Stimulated activated CD4-positive, alpha-beta T cell treated with anti-CD3 and anti-CD28 coated beads, Interleukin-4, amount 100 ng/mL, for 1 hour (primary cell): ENCODE measurements around the gene AP2B1.

Source experiments
- DNase-seq: peaks from one replicate; pipeline ENCODE4 v3.0.0-alpha.2; 2020

Gene AP2B1

DNA sequence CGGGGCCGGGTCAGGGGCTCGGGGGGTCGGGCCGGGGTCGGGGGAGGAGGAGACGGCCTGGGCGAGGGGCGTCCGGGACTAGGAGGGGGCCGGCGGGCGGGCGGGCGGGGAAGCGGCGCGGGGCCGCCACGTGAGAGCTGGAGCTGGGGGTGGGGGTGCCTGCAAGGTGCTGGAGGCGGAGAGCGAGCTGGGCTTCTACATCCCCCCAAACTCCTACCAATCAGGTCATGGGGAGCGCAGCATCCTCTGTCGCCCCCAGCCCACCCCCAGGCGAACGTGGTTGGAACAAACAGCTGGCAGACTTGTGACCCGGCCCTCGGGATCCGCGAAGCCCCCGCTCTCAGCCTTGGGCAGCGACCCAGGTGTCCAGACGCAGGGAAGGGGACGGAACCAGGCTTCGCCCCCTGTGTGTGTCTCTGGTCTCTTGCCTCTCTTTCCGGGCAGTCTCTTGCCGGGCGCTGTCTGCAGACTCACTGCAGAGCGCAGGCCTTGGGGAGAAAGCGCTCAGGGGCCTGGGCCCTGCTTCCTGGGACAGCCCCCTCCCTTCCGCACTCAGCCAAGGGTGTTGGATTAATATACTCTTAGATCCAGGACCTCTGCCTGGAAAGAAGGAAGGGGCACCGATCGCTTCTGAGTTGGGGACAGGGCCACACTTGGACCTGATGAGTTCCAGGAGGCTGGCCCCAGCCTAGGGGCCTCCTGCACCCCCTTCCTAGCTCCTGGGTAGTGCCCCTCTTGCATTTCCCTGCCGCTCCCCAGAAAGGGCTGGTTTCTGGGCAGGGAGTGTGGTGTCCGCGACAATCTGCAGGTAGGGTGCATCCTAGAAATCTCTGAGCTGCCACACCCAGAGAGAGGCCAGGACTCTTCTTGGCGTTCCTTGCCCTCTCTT is 145.0 kb downstream of the AP2B1 start:
- DNase-seq: no peak

DNA sequence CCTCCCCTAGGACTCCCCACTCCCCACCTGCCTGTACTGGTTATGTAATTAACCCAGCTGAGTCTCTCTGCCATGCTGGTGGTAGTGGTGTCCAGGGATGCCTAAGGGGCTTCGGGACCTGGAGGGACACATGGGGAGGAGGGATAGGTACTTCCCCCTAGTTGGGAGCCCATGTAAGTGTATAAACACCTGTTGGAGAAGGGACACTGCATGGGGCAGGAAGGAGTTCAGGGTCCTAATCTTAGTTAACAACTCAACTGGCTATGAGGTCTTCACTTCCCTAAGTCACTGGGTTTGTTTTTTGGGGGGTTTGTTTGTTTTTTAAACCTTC is 145.6 kb downstream of the AP2B1 start:
- no peak for DNase-seq

DNA sequence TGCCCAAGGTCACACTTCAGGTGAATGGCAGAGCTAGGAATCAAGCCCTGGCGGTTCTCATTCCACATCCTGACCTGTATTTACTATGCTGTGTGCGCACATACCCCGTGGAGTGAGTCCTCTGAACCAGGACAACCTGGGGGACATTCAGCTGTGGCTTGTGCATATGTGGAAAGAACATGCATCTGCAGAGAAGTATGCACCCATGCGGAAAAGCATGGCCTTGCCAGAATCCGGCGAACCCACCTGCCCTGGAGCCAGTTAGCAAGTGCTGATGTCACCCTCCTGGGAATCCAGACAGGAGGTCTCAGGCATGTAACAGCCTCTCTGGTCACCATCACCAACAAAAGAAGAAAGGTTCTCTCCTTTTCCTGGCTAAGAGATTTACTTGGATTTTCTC is 146.2 kb downstream of the AP2B1 start:
- DNase-seq: no peak

DNA sequence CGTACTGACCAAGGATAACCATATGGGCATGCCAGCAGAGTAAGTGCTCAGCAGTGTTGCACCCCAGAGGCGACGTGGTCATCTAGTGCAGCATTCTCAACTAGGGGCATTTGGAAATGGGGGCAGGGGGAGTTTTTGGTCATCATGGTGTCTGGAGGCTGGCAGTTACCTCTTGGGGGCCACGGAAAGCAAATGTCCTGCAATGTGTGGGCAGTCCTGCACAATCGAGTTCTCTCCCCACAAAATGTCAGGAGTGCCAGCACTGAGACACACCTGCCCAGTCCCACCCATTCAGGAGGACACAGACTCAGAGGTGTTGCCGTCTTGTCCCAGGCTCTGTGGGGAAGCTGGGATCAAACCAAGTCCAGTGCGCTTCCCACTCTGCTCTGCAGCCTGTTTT is 147.3 kb downstream of the AP2B1 start:
- DNase-seq: no peak

DNA sequence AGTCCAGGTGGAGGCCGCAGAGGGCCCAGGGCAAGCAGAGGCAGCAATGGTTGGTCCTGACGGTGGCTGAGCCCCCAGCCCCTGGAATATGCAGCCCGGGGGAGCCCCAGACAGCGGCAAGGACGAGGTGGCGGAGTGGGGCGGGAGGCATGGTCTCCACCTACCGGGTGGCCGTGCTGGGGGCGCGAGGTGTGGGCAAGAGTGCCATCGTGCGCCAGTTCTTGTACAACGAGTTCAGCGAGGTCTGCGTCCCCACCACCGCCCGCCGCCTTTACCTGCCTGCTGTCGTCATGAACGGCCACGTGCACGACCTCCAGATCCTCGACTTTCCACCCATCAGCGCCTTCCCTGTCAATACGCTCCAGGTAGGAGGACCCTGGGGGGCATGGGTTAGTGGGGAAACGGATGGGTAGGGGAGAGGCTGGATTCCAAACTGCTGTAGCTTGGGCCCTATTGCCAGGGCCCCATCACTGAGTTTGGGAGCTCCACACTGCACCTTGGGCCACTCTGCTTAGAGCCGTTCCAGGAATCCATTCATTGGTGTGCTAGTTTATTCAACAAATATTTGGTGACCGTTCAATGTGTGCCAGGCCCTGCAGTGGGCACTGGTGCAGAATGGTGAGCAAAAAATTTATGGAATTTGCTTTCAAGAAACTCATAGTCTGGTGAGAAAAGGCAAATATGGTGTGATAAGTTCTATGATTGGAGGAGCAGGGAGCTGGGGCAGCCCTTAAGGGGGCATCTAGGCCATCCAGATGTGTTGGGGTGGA is 148.1 kb downstream of the AP2B1 start:
- no peak for DNase-seq

DNA sequence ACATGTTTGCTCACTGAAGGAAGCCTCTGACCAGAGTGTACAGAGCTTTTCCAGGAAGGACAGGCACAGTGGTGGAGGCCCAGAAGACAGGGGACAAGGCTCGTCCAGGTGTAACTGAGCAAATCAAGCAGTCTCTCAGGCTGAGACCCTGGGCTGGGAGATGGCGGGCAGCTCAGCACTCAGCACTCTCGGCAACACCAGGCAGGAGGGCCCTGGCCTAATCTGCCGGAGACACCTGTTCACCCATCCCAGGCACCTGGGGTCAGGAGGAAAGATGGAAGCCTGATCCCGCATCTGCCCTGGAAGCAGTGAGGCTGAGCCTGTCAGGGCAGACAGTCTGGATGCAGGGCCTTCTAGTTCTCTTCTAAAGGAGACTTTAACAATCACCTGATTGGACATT is 149.1 kb downstream of the AP2B1 start:
- no peak for DNase-seq

DNA sequence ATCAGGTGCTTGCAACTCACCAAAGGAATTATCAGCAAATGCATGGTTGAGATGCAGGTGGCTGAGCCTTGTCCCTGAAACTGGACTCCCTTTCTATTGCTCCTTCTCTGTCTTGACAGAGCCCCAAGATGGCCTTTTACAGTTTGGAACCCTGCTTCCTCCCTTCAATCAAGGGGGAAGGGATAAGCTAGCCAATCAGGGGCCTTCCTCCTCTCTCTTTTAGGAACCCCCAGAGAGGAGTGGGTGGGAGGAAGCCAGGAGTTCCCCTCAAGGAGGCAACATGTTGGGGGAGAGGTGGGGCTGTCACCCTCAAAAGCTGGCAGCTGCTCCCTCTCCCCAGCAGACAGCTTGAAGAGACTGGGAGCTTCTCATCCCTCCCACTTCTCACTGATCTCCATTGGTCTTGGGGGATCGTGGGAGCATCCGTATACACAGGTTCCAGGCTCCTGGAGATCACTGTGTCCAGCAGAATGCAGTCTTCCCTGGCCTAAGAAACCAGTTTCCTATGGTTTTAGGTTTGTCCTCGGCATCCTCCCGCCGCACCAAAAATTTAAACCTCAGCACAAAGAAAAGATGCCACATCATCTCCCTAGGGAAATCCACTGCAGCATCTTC is 151.5 kb downstream of the AP2B1 start:
- no peak for DNase-seq

DNA sequence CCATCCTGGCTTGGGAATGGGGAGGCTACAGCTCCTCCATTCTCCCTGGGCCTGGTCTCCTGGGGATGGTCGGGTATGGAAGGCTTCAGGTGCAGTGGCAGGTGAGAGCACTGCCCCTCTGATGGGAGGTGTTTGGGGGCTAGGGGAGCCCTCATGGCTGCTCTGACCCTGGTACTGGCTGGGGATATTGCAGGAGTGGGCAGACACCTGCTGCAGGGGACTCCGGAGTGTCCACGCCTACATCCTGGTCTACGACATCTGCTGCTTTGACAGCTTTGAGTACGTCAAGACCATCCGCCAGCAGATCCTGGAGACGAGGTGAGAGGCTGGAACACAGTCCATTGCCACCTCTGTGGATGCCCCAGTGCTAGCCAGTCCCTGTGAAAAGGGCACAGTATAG is 153.1 kb downstream of the AP2B1 start:
- no peak for DNase-seq

DNA sequence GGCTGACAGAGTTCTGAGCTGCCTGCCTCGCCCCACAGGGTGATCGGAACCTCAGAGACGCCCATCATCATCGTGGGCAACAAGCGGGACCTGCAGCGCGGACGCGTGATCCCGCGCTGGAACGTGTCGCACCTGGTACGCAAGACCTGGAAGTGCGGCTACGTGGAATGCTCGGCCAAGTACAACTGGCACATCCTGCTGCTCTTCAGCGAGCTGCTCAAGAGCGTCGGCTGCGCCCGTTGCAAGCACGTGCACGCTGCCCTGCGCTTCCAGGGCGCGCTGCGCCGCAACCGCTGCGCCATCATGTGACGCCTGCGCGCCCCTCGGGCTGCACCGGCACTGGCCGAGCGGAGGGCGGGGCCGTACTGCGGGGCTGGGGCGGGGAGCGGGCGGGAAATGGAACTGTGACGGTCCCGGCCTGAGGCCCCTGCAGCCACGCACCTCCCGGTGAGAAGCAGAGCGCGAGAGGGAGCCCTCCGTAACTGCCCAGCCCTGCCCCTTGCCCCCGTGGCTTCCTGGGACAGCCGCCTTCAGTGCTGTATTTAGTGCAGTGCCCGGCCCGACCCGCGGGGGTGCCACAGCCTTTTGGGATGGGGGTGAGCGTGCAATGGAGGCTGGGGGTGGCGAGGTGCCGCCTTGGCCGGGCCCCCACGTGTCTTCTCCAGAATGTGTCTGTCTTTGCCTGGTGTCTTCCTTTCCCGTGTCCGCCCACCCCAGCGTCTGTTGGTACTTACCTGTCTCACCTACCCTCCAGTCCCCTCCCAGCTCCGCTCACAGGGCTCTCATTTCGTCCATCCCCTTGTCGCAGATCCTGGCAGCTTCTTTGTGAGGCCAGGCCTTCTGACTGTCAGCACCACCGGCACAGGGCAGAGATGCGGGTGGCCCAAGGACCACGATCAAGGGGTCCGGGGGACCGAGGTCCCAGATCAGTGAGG is 154.1 kb downstream of the AP2B1 start:
- DNase-seq: peak; percentile 15

GRCh38 chr17:35742496-35742895 is 155.4 kb downstream of the AP2B1 start:
- DNase-seq: no peak

DNA sequence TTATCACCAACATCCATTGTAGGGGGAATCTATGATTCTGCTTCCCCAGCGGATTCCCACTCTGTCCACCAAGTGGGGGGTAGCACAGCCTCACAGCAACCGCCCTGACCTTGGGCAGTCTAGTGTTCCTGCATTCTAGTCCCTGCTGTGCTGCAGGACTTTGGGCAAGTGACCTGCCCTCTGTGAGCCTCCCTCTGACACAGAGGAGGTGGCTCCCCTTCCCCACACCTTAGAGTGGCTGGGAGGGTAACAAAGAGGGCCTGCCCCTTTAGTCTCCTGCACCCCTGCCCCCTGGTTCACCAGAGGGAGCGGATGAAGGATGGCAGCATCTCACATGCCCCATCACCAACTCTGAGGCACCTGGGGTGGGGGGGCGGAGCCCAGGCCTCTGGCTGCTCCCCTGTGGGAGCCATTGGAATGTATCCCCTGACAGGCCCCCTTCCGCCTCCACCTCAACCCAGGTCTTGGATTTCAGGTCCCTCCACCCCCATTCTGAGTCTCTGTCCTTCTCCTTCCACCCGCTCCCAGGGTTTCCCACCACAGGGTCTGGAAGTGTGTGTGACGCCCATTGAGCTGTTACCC is 155.9 kb downstream of the AP2B1 start:
- DNase-seq: no peak

DNA sequence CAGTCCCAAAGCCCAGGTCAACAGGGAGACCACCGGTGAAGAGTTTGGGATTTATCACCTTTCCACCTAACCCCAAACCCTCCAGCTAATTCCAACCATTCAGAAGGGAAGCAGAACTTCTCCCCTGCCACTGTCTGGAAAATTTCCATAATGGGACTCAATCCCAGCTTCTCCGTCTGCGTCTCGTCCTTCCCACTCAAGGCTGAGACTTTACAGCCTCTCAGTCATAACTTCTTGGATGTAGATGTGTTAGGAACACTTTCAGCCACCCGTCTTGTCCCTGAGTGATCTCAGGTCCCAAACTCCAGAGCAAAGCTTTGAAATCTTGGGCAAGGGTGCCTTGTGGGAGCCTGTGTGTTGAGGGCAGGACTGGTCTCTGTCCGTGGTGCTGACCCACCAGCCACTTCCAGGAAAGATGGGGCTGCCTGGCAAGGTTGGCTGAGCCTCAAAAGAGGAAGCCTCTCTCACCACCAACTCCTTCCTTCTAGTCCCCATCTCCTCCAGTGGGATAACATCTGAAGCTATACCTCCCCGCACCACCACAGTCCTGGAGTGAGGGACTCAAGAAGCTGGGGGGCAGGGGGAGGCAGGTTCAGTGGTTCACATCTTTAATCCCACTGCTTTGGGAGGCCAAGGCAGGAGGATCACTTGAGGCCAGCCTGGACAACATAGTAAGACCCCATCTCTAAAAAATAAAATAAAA is 156.7 kb downstream of the AP2B1 start:
- DNase-seq: no peak

- no peak for DNase-seq
Measured at GRCh38 chr17:35744830-35745229, 157.7 kb downstream of the AP2B1 start.

- no peak for DNase-seq
Measured at GRCh38 chr17:35745246-35745645, 158.1 kb downstream of the AP2B1 start.

DNA sequence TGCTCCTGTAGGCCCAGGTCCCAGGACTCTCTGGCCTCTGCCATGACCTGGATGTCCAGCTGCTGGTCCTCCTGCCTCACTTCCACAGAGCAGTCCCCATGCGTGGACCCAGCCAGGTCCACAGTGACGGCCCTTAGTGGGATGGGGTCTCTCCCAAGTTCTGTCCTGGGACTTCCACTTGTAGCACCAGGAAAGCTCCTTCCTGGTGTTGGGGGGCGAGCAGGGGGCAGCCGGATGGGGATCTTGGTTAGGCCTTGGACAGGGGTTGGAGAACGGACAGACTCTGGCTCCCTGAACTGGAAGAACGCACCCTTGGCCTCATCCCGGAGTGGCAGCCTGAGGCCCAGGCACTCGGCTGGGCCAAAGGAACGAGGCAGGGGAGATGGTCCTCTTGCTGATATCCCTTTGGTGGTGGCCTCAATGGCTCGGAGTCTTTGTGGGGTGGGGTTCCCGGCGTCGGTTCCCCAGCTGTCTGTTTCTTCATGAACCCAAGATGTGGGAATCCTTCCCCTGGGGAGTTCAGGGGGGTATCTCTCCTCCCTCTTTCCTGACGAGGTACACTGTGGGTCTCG is 158.7 kb downstream of the AP2B1 start:
- no peak for DNase-seq

- peak; percentile 77 for DNase-seq
Measured at GRCh38 chr17:35747540-35748017, 160.5 kb downstream of the AP2B1 start.

DNA sequence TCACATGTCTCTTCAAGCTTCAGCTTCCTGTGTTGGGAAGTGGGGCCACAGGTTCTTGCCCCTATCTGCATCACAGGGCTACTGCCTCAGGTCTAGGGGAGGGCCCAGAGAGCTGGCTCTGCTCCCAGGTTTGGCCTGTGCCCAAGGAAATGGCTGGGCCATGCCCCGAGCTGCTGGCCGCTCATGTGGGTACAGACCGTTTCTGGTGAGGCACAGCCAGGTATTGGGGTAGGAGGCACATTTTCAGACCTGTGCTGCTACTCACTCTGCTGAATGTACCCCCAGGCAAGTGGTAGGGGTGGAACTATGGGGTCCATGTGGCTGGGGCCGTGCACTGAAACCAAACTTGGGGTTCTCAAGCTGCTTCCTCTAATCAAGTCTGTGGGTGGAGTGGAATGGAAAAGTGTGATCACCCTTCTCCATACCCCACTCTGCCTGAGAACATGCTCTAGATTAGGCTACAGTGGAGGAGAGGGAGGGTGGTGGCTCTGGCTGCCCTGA is 161.3 kb downstream of the AP2B1 start:
- DNase-seq: no peak

GRCh38 chr17:35748979-35749378 is 161.9 kb downstream of the AP2B1 start:
- no peak for DNase-seq

DNA sequence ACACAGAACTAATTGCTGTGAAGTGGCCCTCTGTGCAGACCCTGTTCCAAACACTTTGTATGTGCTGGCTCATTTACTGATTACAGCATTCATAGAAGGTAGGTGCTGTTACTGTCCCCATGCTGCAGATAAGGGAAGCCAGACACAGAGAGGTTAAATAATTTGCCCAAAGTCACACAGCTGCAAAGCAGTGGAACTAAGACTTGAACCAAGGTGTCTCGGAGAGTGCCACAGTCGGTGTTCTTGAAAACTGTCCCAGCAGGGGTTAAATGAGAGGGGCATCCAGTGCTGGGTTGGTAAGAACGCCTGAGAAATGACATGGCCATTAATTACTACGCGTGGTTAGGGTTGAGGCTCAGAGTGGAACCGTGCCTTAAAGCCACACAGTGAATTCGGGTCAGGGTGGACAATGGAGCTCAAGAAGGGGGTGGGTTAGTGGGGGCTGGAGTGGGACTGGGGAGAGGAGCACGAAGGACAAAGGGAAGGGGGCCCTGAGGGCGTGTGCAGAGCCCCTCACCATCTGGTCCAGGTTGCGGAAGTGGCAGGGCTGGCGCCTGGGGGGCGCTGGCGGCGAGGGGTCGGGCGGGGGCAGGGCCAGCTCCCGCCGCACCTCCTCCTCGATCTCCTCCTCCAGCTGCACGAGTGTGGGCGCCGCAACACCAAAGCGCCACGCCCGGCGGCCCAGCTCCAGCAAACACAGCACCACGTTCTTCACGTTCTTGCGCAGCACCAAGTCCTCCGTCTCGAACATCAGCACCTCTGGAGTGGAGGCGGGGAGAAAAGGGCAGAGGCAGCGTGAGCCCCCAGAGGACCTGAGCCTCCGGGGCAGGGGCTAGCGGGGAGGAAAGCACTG is 162.7 kb downstream of the AP2B1 start:
- no peak for DNase-seq
